WI38 (cell line): ENCODE results near the gene TRMT10B.
A peak's percentile ranks its signal among the peaks of the same experiment; 100 is the strongest.

Experiments
- H3K4me3 ChIP-seq: 2 replicates; pipeline ENCODE4 v1.5.1; 2011; ENCODE audit warnings: low read depth, mild to moderate bottlenecking, control low read depth, low read length
- CTCF ChIP-seq: IDR thresholded peaks from 2 replicates; pipeline ENCODE4 v1.5.1; 2012; ENCODE audit warnings: low read depth, mild to moderate bottlenecking, control low read depth, low read length

The TRMT10B gene

GRCh38 chr9:37769995-37770394 lies 16.4 kb downstream of the TRMT10B start:
- no peak overlapping the region for H3K4me3 ChIP-seq
- TF ChIP-seq CTCF, result no peak

- TF ChIP-seq CTCF, result no peak
- H3K4me3 ChIP-seq, result no peak overlapping the region
These were observed 21.8 kb downstream of the TRMT10B start for GRCh38 chr9:37775216-37775919.

GRCh38 chr9:37776328-37776727 lies 22.7 kb downstream of the TRMT10B start:
- no peak for TF ChIP-seq CTCF
- H3K4me3 ChIP-seq, result no peak overlapping the region

- TF ChIP-seq CTCF, result no peak
- no peak overlapping the region for H3K4me3 ChIP-seq
These were observed 24.9 kb downstream of the TRMT10B start for GRCh38 chr9:37778534-37778933.

- peak overlapping the region; percentile 84 for H3K4me3 ChIP-seq
- no peak for TF ChIP-seq CTCF
These were observed 30.6 kb downstream of the TRMT10B start for GRCh38 chr9:37784291-37784615.

- TF ChIP-seq CTCF, result no peak
- H3K4me3 ChIP-seq, result peak within 1 kb of the TSS; percentile 84
These were observed 31.2 kb downstream of the TRMT10B start, which contains the start of gene EXOSC3 for GRCh38 chr9:37784616-37785483. TSS of gene EXOSC3 (minus strand) at chr9:37785064. CDS start at chr9:37785044, 20 bp downstream.

GRCh38 chr9:37787059-37787458 lies 33.5 kb downstream of the TRMT10B start:
- TF ChIP-seq CTCF, result no peak
- no peak overlapping the region for H3K4me3 ChIP-seq
